ENCODE results near the gene NEDD1.

DNA sequence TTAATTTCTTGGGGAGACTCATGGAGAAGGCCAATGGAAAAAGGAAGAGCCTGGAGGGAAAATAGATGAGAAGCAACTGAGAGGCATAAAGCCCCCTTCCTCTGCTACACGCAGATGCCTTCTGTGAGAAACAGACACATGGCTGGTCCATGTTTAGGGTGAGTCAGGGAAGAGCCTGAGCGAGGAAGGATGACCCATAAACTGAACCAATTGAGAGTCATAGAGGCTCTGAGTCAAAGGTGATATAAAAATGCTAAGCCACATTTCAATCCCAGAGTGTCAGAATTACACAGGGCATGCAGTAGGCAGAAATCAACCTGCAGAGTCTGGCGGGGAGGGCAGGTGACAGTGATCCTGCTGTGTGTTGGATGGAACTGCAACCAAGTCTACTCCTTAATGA lies 30.1 kb upstream of the NEDD1 start:
- TF ChIP-seq SIN3A (IDR thresholded peaks at IDR 0.05; ENCODE audit: low read depth) (no peak), SRF (IDR thresholded peaks at IDR 0.05; ENCODE audit: low read depth) (no peak), TCF7L2 (IDR thresholded peaks at IDR 0.05; ENCODE audit: borderline replicate concordance, extremely low read depth, insufficient read depth, insufficient read length) (no peak), SP1 (IDR thresholded peaks at IDR 0.05; ENCODE audit: low read depth) (no peak), EGR1 (IDR thresholded peaks at IDR 0.05; ENCODE audit: low read depth) (no peak), ELF1 (IDR thresholded peaks at IDR 0.05; ENCODE audit: borderline replicate concordance, low read depth) (no peak), POLR2AphosphoS5 (IDR thresholded peaks at IDR 0.05; ENCODE audit: low read depth, low read length) (no peak), EZH2 (IDR thresholded peaks at IDR 0.05) (no peak), POLR2A (IDR thresholded peaks at IDR 0.05; ENCODE audit: borderline replicate concordance, extremely low read depth, insufficient read depth, insufficient read length) (no peak), ZNF274 (IDR thresholded peaks at IDR 0.05; ENCODE audit: low read depth, low read length) (no peak)
- TF ChIP-seq, protein P1, sequence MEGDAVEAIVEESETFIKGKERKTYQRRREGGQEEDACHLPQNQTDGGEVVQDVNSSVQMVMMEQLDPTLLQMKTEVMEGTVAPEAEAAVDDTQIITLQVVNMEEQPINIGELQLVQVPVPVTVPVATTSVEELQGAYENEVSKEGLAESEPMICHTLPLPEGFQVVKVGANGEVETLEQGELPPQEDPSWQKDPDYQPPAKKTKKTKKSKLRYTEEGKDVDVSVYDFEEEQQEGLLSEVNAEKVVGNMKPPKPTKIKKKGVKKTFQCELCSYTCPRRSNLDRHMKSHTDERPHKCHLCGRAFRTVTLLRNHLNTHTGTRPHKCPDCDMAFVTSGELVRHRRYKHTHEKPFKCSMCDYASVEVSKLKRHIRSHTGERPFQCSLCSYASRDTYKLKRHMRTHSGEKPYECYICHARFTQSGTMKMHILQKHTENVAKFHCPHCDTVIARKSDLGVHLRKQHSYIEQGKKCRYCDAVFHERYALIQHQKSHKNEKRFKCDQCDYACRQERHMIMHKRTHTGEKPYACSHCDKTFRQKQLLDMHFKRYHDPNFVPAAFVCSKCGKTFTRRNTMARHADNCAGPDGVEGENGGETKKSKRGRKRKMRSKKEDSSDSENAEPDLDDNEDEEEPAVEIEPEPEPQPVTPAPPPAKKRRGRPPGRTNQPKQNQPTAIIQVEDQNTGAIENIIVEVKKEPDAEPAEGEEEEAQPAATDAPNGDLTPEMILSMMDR (IDR thresholded peaks at IDR 0.05 in 2 of 3, conservative IDR thresholded peaks at IDR 0.05 in 1 of 3; ENCODE audit: borderline replicate concordance in 1 of 3, insufficient read depth in 1 of 3, low read depth in 2 of 3, low read length in 2 of 3): no peak
- TF ChIP-seq, protein P2, sequence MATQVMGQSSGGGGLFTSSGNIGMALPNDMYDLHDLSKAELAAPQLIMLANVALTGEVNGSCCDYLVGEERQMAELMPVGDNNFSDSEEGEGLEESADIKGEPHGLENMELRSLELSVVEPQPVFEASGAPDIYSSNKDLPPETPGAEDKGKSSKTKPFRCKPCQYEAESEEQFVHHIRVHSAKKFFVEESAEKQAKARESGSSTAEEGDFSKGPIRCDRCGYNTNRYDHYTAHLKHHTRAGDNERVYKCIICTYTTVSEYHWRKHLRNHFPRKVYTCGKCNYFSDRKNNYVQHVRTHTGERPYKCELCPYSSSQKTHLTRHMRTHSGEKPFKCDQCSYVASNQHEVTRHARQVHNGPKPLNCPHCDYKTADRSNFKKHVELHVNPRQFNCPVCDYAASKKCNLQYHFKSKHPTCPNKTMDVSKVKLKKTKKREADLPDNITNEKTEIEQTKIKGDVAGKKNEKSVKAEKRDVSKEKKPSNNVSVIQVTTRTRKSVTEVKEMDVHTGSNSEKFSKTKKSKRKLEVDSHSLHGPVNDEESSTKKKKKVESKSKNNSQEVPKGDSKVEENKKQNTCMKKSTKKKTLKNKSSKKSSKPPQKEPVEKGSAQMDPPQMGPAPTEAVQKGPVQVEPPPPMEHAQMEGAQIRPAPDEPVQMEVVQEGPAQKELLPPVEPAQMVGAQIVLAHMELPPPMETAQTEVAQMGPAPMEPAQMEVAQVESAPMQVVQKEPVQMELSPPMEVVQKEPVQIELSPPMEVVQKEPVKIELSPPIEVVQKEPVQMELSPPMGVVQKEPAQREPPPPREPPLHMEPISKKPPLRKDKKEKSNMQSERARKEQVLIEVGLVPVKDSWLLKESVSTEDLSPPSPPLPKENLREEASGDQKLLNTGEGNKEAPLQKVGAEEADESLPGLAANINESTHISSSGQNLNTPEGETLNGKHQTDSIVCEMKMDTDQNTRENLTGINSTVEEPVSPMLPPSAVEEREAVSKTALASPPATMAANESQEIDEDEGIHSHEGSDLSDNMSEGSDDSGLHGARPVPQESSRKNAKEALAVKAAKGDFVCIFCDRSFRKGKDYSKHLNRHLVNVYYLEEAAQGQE (IDR thresholded peaks at IDR 0.05; ENCODE audit: low read depth): no peak

Data from HCT116 (cell line).